AG09309 (cell line): ENCODE measurements around the gene ARHGAP27.
A peak's percentile ranks its signal among the peaks of the same experiment; 100 is the strongest.
"Not testable (repeated sequence)": the region's sequence is repeated elsewhere in the genome, so short reads cannot be mapped to it uniquely, and the experiment has no call there.

Source experiments
- DNase-seq: peaks from one replicate; pipeline ENCODE4 v3.0.0-alpha.2; 2010; ENCODE audit warnings: low read depth
- H3K4me3 ChIP-seq: 2 replicates; pipeline ENCODE4 v1.5.1; 2011; ENCODE audit warnings: mild to moderate bottlenecking, low read depth, low read length, moderate library complexity; ENCODE audit not compliant: control insufficient read depth
- TF ChIP-seq, protein P1 (sequence below): IDR thresholded peaks from 2 replicates; pipeline ENCODE4 v1.5.1; 2011; ENCODE audit warnings: mild to moderate bottlenecking, low read depth, low read length, inconsistent platforms; ENCODE audit not compliant: insufficient read depth, control insufficient read depth; ENCODE audit errors: missing control alignments

ARHGAP27 gene

DNA sequence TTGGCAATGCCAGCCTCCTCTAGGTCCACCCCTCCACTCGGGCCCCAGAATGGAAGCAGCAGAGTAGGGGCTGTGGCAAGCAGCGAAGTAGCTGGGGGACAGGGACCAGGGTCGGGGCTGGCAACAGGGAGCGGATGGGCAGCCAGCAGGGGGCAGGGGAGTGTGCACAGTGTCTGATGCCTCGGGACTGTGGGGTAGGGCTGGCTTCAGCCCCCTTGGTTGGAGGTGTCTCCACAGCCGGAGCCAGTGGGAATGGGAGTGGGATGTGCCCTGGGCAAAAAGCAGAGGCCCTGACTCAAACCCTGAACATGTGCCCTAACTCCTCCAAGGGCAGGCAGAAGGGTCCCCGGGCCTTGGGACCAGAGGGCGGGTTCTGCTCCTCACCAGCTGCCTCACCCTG is 18.5 kb upstream of the ARHGAP27 start:
- TF ChIP-seq, protein P1, sequence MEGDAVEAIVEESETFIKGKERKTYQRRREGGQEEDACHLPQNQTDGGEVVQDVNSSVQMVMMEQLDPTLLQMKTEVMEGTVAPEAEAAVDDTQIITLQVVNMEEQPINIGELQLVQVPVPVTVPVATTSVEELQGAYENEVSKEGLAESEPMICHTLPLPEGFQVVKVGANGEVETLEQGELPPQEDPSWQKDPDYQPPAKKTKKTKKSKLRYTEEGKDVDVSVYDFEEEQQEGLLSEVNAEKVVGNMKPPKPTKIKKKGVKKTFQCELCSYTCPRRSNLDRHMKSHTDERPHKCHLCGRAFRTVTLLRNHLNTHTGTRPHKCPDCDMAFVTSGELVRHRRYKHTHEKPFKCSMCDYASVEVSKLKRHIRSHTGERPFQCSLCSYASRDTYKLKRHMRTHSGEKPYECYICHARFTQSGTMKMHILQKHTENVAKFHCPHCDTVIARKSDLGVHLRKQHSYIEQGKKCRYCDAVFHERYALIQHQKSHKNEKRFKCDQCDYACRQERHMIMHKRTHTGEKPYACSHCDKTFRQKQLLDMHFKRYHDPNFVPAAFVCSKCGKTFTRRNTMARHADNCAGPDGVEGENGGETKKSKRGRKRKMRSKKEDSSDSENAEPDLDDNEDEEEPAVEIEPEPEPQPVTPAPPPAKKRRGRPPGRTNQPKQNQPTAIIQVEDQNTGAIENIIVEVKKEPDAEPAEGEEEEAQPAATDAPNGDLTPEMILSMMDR = peak; percentile 6
- no peak overlapping the region for H3K4me3 ChIP-seq
- no peak for DNase-seq

DNA sequence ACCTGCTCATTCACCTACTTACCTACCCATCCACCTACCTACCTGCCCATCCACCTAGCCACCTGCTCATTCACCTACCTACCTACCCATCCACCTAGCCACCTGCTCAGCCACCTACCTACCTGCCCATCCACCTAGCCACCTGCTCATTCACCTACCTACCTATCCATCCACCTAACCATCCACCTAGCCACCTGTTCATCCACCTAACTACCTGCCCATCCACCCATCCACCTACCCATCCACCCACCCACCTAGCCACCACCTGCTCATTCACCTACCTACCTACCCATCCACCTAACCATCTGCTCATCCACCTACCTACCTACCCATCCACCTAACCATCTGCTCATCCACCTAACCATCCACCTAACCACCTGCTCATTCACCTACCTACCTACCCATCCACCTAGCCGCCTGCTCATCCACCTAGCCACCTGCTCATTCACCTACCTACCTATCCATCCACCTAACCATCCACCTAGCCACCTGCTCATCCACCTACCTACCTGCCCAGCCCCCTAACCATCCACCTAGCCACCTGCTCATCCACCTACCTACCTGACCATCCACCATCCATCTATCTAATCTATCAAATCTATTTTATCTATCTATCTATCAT is 17.1 kb upstream of the ARHGAP27 start:
- not testable (repeated sequence) for H3K4me3 ChIP-seq, DNase-seq

DNA sequence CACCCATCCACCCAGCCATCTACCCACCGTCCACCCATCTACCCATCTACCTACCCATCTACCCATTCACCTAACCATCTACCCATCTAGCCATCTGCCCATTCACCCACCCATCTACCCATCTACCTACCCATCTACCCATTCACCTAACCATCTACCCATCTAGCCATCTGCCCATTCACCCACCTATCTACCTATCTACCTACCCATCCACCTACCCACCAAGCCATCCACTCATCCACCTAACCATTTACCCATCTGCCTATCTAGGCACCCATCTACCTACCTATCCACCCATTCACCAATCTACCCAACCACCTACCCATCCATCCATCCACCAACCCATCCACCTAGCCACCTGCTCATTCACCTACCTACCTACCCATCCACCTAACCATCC is 16.6 kb upstream of the ARHGAP27 start:
- DNase-seq, H3K4me3 ChIP-seq: not testable (repeated sequence)

DNA sequence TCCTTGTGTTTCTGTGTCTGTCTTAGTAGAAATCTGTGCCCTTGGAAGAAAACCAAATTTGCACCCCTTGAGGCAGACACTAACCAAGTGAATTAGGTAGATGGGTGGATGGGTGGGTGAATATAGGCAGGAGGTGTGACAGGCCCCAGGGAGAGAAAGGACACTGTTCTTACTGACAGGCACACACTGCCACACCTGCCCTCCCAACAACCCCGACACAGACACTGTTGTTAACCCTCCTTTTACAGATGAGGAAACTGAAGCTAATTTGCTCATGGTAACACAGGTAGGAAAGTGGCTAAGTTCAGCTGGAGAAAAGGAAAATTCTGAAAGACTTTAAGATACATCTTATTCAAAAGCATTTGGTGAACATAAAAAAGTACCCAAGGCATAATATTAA is 15.8 kb upstream of the ARHGAP27 start:
- H3K4me3 ChIP-seq, DNase-seq: not testable (repeated sequence)

DNA sequence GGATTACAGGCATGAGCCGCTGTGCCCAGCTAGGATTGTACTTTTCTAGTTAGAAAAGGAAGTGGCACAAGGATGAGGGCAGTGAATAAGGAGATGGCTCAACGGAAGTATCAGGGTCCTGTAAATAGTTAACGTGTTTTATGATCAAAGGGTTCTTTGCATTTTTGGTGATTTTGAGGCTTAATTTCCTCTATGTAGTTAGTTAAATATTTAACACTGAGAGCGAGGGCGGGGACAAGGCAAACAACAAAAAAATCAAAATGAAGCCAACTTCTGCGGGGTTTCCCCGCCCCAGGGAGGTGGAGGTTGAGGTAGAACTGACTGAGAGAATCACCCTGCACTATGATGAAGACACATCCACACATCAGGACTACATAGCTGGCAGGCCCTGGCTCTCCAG is 15.4 kb upstream of the ARHGAP27 start:
- not testable (repeated sequence) for H3K4me3 ChIP-seq, DNase-seq

DNA sequence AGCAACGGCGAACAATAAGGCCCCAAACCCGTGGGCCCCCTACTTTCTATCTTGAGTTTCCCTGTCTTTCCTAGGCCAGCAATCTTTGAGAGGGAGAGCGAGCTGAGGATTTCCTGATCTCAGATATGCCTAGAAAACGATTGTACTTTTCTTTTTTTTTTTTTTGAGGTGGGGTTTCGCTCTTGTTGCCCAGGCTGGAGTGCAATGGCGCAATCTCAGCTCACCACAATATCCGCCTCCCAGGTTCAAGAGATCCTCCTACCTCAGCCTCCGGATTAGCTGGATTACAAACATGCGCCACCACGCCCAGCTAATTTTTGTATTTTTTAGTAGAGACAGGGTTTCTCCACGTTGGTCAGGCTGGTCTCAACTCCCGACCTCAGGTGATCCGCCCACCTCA is 15.0 kb upstream of the ARHGAP27 start:
- DNase-seq, H3K4me3 ChIP-seq: not testable (repeated sequence)

DNA sequence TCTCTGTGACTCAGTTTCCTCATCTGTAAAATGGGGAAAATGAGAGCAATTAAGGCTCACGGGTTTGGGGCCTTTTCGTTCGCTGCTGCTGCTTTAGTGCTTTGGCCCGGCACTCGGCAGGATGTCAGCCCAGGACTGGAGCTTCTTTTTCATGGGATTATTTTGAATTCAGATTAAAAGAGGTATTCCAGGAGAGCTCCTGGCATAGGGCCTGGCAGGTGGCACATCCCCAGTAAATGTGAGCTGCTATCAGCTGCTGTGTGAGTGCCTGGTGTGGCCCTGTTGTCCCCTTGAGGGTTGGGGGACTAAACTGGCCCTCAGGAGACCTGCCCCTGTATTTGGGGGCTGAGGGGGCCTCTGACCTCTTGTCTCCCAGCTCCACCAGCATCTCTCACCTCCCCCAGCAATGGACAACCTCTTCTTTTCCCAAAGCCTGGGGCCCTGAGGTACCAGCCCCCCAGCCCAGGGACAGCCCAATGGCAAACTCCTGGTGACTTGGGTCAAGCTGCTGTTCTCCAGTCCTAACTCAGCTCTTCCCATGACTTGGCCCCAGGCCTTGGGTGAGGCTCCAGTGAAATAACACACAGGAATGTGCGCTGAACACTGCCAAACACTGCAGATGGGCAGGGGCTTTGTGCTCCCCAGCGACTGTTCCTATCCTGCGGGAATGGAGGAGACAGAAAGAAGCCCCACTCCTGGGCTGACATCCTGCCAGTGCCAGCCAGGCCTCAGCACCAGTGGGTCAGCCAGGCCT is 14.4 kb upstream of the ARHGAP27 start:
- not testable (repeated sequence) for DNase-seq, H3K4me3 ChIP-seq

DNA sequence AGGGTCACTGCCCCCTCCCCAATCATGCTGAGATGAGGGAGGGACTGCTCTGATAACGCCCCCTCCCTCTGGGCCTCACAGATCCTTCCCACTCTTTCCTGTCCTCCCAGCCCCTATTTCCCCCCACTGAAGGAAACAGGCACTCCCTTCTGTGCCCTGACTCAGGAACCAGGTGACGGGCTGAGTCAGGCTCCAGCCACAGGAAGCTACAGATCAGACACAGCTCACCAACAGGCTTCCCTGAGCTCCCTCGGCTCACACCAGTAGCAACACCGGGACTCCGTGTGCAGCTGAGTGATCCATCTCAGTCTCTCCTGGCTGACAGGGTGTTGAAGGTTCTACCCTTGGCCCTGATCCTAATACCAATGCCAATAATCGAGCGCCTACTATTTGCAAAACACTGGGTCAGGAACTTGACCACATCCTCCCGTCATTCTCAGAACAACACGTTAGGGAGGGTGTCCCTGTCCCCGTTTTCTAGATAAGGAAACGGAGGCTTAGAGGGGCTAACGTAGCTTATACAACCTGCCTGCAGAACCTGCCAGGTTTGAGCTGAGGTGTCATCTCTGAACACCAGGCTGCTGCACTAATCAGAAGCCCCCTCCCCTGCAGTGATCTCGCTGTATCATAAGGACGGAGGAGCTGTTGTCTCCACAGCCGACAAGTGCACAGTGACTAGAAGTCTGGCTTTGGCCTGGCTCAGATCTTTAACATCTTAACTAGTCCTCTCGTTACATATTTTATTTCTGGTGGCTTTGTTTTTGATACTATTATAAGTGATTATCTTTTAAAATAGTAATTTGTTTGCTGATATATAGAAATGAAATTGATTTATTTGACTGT is 13.5 kb upstream of the ARHGAP27 start:
- not testable (repeated sequence) for DNase-seq, H3K4me3 ChIP-seq

DNA sequence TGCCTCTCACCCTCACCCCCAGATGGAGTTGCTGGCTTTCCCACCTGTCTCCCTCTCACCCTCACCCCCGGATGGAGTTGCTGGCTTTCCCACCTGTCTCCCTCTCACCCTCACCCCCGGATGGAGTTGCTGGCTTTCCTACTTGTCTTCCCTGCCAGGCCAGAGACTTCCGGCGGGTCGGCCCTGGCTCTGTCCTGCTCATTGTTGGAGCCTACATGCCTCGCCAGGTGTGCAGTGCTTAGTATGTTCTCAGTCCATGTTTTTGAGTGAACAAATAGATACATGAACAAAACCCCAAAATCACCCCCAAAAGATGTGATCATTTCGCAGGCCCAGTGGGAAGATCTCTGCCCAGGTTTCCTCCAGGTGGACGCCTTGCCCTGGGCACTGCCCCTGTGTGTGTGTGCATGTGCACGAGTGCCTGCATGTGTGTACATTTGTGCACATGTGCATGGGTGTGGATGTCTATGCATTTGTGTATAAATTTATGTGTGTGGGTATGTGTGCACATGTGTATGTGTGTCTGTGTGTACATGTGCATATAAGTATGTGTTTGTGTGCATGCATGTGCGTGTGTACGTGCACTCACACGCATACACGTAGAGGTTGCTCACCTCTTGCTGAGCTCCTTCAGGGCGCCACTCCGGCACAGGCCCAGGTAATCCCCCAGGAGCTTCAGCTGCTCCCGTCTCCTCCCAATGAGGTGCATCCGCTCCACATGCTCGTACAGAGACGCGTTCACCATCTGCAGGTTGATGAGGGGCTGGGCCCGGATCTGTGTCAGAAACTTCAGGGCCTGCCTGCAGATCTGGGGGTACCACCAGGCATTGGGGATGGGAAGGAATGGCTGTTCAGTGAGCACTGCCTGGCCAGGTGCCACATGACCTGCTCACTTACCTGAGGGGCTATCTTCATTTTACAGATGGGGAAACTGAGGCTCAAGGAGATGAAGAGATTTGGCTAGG is 12.5 kb upstream of the ARHGAP27 start:
- H3K4me3 ChIP-seq, DNase-seq: not testable (repeated sequence)

DNA sequence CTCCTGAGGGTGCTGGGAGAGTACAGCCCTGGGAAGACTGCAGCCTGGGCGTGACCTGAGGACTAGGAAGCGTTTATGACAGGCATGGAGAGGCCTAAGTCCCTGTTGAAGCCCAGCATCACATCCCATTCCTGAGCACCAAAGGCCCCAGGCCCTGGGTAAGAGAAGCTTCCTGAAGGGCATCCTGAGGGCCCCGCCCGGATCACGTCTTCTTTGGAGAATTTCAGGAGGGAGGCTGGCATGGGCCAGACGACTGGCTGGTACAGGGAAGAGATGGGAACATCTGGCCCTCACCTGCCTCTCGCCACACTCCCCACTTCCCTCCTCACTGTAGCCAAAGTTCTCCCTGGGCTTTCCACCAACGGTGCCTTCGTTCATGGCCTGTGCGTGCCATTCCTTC is 11.6 kb upstream of the ARHGAP27 start:
- not testable (repeated sequence) for H3K4me3 ChIP-seq, DNase-seq

DNA sequence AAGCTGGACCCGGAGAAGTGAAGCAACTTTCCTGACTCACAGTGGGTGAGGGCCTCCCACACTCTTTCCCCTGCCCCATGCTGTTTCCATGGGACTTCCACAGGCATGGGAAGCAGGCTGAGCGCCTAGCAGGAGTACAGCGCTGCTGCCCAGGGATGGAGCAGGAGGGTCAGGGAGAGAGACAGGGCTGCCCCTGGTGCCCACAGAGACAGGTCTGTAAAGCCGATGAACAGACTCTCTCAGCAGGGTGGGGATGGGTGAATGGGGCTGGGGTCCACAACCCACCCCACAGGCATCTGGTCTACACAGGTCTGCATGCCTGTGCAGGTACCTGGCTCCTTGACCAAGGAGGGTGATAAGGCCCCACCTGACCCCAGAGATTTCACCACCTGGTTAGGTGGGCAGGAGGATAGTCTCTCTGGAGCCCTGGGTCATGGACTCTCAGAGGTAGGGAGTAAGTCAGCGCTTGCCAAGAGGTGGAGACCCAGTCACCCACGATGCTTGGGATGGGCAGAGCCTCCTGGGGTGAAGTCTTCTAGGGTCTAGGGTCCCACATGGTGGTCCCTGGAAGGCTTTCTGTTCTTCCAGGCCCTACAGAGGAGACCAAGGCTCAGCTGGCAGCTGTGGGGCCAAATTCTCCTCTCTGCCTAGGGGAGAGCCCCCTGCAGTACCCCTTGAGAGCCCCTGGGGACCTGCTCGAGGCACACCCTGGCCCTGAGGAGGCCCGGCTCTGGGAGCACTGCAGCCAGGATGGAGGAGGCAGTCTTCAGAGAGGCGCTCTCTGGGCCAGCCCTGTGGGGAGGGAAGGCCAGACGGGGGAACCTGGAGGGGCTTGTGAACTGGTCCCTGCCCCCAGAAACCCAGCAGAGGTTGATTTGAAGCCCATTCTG is 10.9 kb upstream of the ARHGAP27 start:
- H3K4me3 ChIP-seq, DNase-seq: not testable (repeated sequence)
